ENCODE measurements around the gene ALOX5AP. TPM values are rescaled to one million over a fixed set of nuclear protein-coding genes. Genes with fewer than 3 reads are reported as not detected.
A peak's percentile ranks its signal among the peaks of the same experiment; 100 is the strongest.

Gene ALOX5AP
- total and polyA plus RNA-seq, 5 donors from 2014 or later: 80.4 to 544 (median 363) TPM

DNA sequence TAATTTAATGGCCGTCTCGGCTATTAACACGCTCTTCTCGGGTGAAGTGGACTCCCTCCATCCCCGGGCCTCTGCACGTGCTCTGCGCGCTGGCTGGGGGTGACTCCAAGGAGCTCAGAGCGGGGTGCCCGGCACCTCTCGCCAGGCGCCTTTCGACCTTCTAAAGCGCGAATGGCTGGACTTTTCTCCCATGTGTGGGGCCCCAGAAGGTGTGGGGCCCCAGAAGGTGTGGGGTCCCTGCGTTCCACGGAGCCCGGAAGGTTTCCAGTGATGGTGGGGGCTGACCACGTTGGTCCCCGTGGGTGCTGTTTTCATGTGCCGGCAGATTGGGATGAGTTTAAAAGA, 3.3 kb upstream of the ALOX5AP start:
- peaks cover 0 to 28% (median 13%) of the 10 kb centered on the region in 4 donors for H3K4me1 Mint-ChIP-seq
- H3K4me1 ChIP-seq (ENCODE audit: control insufficient read depth, insufficient read depth, low read length, poor library complexity, severe bottlenecking): peaks cover 23% of the 10 kb centered on the region
- no peaks in the 10 kb centered on the region for H3K36me3 ChIP-seq (ENCODE audit: control insufficient read depth, insufficient read depth, low read length)
- H3K4me3 ChIP-seq (ENCODE audit: low read depth, low read length): no peak overlapping the region
- H3K36me3 Mint-ChIP-seq: no peaks in the 10 kb centered on the region
- no peaks in the 10 kb centered on the region for H3K27me3 Mint-ChIP-seq
- peaks cover 0 to 1% (median 0%) of the 10 kb centered on the region in 7 donors for H3K9me3 Mint-ChIP-seq
- no peak overlapping the region for H3K27ac ChIP-seq (ENCODE audit: insufficient read depth, low read length, poor library complexity, severe bottlenecking)
- no peak for ATAC-seq (ENCODE audit: low read depth in 2 of 2)
- H3K27ac Mint-ChIP-seq: no peak overlapping the region
- H3K9me3 ChIP-seq (ENCODE audit: control insufficient read depth in 2 of 2, low read length in 2 of 2): no peaks in the 10 kb centered on the region
- H3K27me3 ChIP-seq (ENCODE audit: control insufficient read depth, insufficient read depth, low read length): no peaks in the 10 kb centered on the region
- DNase-seq: no peak
- H3K4me3 Mint-ChIP-seq: no peak overlapping the region

DNA sequence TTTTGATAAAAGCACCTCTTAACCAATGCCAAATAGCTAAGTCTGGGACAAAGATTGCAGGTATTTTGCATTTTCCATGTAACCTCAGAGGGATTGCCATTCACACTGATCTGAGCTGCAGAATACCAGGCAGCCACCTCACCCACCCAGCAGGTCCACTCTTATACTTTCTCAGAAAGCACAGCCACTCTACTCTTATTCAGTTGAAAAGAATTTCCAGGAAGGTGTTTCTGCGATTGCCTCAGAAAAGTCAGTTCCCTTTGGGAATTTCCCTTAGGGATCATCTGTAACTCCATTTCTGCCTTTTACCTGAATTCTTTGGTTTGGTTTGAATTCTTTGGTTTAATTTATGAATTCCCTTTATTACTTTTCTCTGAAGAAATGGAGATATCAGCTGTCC, 904 bp upstream of the ALOX5AP start:
- no peak for ATAC-seq (ENCODE audit: low read depth in 2 of 2)
- H3K4me3 Mint-ChIP-seq: peak overlapping the region; percentile 39 to 99 (median 66)
- peaks cover 0 to 1% (median 0%) of the 10 kb centered on the region in 7 donors for H3K9me3 Mint-ChIP-seq

DNA sequence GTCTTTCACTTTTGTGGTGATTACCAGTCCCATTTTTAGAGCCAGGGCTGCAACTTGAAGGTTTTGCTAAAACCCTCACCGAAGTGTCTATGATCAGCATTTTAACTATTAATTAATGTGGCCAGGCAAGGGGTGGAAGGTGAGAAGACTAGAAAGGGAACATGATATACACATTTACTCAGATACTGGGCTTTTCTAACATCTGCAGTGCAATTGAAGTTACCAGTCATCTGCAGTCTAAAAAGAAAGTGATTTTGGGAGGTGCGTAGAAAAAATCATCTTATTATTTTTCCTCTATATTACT, 481 bp downstream of the ALOX5AP start:
- Histone ChIP-seq H3K36me3 (ENCODE audit: control insufficient read depth, insufficient read depth, low read length) (no peaks in the 10 kb centered on the region), H3K4me3 (ENCODE audit: low read depth, low read length) (peak overlapping the region; percentile 93), H3K9me3 (ENCODE audit: control insufficient read depth in 2 of 2, low read length in 2 of 2) (no peaks in the 10 kb centered on the region), H3K27ac (ENCODE audit: insufficient read depth, low read length, poor library complexity, severe bottlenecking) (peak overlapping the region; percentile 70), H3K4me1 (ENCODE audit: control insufficient read depth, insufficient read depth, low read length, poor library complexity, severe bottlenecking) (peaks cover 61% of the 10 kb centered on the region), H3K27me3 (ENCODE audit: control insufficient read depth, insufficient read depth, low read length) (no peaks in the 10 kb centered on the region)
- H3K9me3 Mint-ChIP-seq: peaks cover 0 to 1% (median 0%) of the 10 kb centered on the region in 7 donors
- H3K4me1 Mint-ChIP-seq: peaks cover 9 to 65% (median 43%) of the 10 kb centered on the region in 4 donors
- DNase-seq: no peak
- peak overlapping the region; percentile 85 to 99 (median 97) for H3K4me3 Mint-ChIP-seq
- H3K36me3 Mint-ChIP-seq: no peaks in the 10 kb centered on the region
- no peak for ATAC-seq (ENCODE audit: low read depth in 2 of 2)
- H3K27ac Mint-ChIP-seq: peak overlapping the region; percentile 87 to 99 (median 96)
- peaks cover 4% of the 10 kb centered on the region for H3K27me3 Mint-ChIP-seq

More for the DNA sequence above, 904 bp upstream of the ALOX5AP start:
- Histone ChIP-seq H3K9me3 (ENCODE audit: control insufficient read depth in 2 of 2, low read length in 2 of 2) (no peaks in the 10 kb centered on the region), H3K4me3 (ENCODE audit: low read depth, low read length) (peak overlapping the region; percentile 93), H3K27ac (ENCODE audit: insufficient read depth, low read length, poor library complexity, severe bottlenecking) (no peak overlapping the region), H3K36me3 (ENCODE audit: control insufficient read depth, insufficient read depth, low read length) (no peaks in the 10 kb centered on the region), H3K27me3 (ENCODE audit: control insufficient read depth, insufficient read depth, low read length) (no peaks in the 10 kb centered on the region), H3K4me1 (ENCODE audit: control insufficient read depth, insufficient read depth, low read length, poor library complexity, severe bottlenecking) (peaks cover 47% of the 10 kb centered on the region)
- no peak for DNase-seq
- no peaks in the 10 kb centered on the region for H3K36me3 Mint-ChIP-seq
- H3K27ac Mint-ChIP-seq: peak overlapping the region; percentile 87 to 99 (median 96)
- H3K27me3 Mint-ChIP-seq: no peaks in the 10 kb centered on the region
- peaks cover 0 to 51% (median 33%) of the 10 kb centered on the region in 4 donors for H3K4me1 Mint-ChIP-seq

DNA sequence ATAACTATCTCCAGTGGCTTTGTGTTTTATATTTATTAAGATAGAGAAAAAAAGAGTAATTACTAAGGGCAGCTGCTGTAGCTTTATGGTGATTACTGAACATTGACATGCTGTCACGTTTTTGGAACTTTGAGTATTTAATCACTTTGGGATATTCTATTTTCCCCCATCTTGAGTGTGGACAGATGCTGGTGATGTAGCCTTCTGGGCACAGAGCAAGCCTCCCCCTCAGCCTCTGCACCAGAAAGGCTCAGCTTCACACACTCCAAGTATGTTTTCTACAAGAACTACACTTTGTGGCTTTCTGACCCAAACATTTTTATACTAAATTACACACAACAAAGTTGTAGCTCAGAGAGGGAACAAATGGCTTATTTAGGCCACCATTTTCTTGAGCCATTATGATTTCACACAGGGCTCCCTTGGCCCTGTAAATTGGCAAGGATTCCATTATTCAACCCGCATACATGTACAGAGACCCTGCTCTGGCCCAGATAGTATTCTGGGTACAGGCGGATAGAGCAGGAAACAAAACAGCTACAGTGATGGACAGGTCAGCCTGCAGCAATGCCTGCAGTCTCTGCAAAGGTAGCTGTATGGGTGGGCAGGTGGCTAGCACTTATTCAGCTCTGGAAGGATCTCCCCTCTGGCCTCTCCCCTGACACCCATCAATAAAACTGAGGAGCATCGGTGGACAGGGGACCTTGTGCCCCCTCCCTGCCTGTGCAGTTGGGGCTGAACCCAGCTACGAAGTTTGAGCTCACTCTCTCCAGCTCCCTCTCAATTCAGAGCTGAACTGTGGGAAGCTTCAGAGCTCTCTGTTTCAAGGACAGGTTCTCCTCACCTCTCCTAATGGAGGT, 1.3 kb downstream of the ALOX5AP start:
- no peak for ATAC-seq (ENCODE audit: low read depth in 2 of 2)
- Mint-ChIP-seq H3K9me3 (peaks cover 0 to 1% (median 0%) of the 10 kb centered on the region in 7 donors), H3K36me3 (no peaks in the 10 kb centered on the region), H3K27ac (peak overlapping the region; percentile 60 to 99 (median 87)), H3K4me3 (peak overlapping the region; percentile 85 to 99 (median 97)), H3K4me1 (peaks cover 9 to 68% (median 43%) of the 10 kb centered on the region in 4 donors), H3K27me3 (peaks cover 4% of the 10 kb centered on the region)
- Histone ChIP-seq H3K4me3 (ENCODE audit: low read depth, low read length) (peak overlapping the region; percentile 93), H3K36me3 (ENCODE audit: control insufficient read depth, insufficient read depth, low read length) (no peaks in the 10 kb centered on the region), H3K27me3 (ENCODE audit: control insufficient read depth, insufficient read depth, low read length) (no peaks in the 10 kb centered on the region), H3K4me1 (ENCODE audit: control insufficient read depth, insufficient read depth, low read length, poor library complexity, severe bottlenecking) (peaks cover 64% of the 10 kb centered on the region), H3K9me3 (ENCODE audit: control insufficient read depth in 2 of 2, low read length in 2 of 2) (no peaks in the 10 kb centered on the region), H3K27ac (ENCODE audit: insufficient read depth, low read length, poor library complexity, severe bottlenecking) (peak overlapping the region; percentile 84)
- DNase-seq: no peak

DNA sequence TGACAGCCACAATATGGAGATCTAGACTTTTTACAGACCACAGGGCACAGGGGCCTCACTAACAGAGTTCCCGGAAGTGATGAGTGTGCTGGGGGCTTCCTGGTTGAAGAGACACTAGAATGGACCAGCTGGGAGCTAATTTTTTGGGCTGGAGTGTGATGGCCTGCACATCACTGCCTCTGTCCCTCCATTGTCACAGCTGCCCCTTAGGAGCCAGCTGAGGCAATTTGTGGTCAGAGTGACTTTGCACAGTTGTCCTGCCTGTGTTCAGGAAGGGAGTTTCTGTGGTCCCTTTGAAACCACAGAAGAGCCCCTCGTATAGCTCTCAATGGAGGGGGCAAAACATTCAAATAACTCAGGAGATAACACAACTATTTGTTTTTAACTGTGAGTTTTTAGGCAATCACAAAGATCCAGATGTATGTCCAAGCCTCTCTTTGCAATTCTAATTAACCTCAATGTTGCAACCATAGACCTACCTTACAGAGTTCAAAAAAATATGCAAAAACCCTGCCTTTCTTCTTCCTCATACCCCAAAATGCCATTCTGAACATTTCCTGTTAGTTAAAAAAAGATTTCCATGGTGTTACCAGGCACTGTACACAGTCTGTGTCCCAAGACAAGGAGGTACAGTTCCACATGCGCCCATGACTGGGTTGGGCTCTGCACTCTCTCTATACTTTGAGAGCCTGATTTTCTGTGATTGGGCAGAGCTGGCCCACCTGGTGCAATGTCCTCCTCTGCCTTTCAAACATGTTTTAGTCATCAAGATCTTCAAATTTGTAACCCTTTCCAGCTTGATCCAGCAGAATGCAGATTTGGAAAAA, 2.4 kb downstream of the ALOX5AP start:
- Mint-ChIP-seq H3K4me3 (peak overlapping the region; percentile 85 to 99 (median 97)), H3K4me1 (peaks cover 9 to 69% (median 44%) of the 10 kb centered on the region in 4 donors), H3K27ac (peak overlapping the region; percentile 55 to 87 (median 69)), H3K36me3 (no peaks in the 10 kb centered on the region), H3K27me3 (peaks cover 4% of the 10 kb centered on the region), H3K9me3 (no peaks in the 10 kb centered on the region)
- ATAC-seq (ENCODE audit: low read depth in 2 of 2) (no peak), DNase-seq (no peak)
- no peaks in the 10 kb centered on the region for H3K27me3 ChIP-seq (ENCODE audit: control insufficient read depth, insufficient read depth, low read length)
- H3K4me3 ChIP-seq (ENCODE audit: low read depth, low read length): peak overlapping the region; percentile 93
- H3K36me3 ChIP-seq (ENCODE audit: control insufficient read depth, insufficient read depth, low read length): no peaks in the 10 kb centered on the region
- H3K4me1 ChIP-seq (ENCODE audit: control insufficient read depth, insufficient read depth, low read length, poor library complexity, severe bottlenecking): peaks cover 68% of the 10 kb centered on the region
- H3K9me3 ChIP-seq (ENCODE audit: control insufficient read depth in 2 of 2, low read length in 2 of 2): no peaks in the 10 kb centered on the region
- H3K27ac ChIP-seq (ENCODE audit: insufficient read depth, low read length, poor library complexity, severe bottlenecking): peak overlapping the region; percentile 84

DNA sequence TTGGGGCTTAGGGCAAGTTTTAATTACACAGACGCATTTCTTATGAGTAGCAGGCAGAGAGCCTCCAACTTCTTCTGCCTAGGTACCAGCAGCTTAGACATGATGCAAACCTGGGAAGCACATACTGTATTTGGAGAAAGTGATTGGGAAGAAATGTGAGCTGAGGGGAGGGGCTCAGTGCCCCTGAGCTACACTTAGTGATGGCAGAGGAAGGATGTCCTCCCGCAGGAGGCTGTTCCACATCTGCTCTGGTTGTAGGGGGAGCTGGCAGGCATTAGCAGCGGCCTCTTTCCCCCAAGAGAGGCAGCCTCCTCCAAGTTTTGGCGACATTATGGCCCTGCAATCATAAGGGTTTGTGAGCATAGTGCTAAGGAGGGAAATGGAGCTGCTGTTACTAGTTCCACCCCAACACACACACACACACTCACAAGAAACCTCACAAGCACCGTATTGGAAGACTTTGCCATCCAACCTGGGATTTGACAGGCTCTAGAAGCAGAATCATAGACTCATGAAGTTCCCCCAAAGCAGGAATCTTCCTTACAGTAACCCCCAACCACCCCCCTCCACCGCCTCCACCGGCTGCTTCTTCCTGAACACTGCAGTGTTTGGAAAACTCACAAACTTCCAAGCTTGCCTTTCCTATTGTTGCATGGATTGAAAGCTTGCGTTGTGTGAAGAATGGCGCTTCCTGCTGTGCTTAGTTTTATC, 3.3 kb downstream of the ALOX5AP start:
- H3K9me3 ChIP-seq (ENCODE audit: control insufficient read depth in 2 of 2, low read length in 2 of 2): no peaks in the 10 kb centered on the region
- Mint-ChIP-seq H3K36me3 (no peaks in the 10 kb centered on the region), H3K9me3 (no peaks in the 10 kb centered on the region), H3K4me3 (peak overlapping the region; percentile 63 to 99 (median 90)), H3K27ac (peak overlapping the region; percentile 63 to 88 (median 87)), H3K27me3 (peaks cover 4% of the 10 kb centered on the region), H3K4me1 (peaks cover 9 to 79% (median 53%) of the 10 kb centered on the region in 4 donors)
- DNase-seq: no peak
- H3K27ac ChIP-seq (ENCODE audit: insufficient read depth, low read length, poor library complexity, severe bottlenecking): peak overlapping the region; percentile 84
- peak overlapping the region; percentile 93 for H3K4me3 ChIP-seq (ENCODE audit: low read depth, low read length)
- ATAC-seq (ENCODE audit: low read depth in 2 of 2): no peak
- H3K4me1 ChIP-seq (ENCODE audit: control insufficient read depth, insufficient read depth, low read length, poor library complexity, severe bottlenecking): peaks cover 75% of the 10 kb centered on the region
- no peaks in the 10 kb centered on the region for H3K36me3 ChIP-seq (ENCODE audit: control insufficient read depth, insufficient read depth, low read length)
- no peaks in the 10 kb centered on the region for H3K27me3 ChIP-seq (ENCODE audit: control insufficient read depth, insufficient read depth, low read length)

DNA sequence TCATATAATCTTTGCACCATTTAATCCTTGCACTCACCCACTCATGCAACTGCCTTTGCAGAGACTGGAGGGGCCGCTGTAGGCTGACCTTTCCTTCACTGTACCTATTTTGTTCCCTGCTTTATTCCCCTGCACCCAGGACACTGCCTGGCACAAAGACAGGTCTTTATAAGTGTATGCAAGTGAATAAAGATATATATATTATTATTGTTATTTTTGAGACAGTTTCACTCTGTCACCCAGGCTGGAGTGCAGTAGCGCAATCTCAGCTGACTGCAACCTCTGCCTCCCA, 3.8 kb downstream of the ALOX5AP start:
- H3K4me1 Mint-ChIP-seq: peaks cover 9 to 82% (median 58%) of the 10 kb centered on the region in 4 donors
- H3K36me3 ChIP-seq (ENCODE audit: control insufficient read depth, insufficient read depth, low read length): no peaks in the 10 kb centered on the region
- no peaks in the 10 kb centered on the region for H3K9me3 Mint-ChIP-seq
- H3K27ac ChIP-seq (ENCODE audit: insufficient read depth, low read length, poor library complexity, severe bottlenecking): peak overlapping the region; percentile 84
- H3K4me3 Mint-ChIP-seq: peak overlapping the region; percentile 63 to 95 (median 88)
- H3K4me3 ChIP-seq (ENCODE audit: low read depth, low read length): peak overlapping the region; percentile 93
- peaks cover 4% of the 10 kb centered on the region for H3K27me3 Mint-ChIP-seq
- ATAC-seq (ENCODE audit: low read depth in 2 of 2): no peak
- peak overlapping the region; percentile 63 to 88 (median 83) for H3K27ac Mint-ChIP-seq
- peaks cover 80% of the 10 kb centered on the region for H3K4me1 ChIP-seq (ENCODE audit: control insufficient read depth, insufficient read depth, low read length, poor library complexity, severe bottlenecking)
- H3K27me3 ChIP-seq (ENCODE audit: control insufficient read depth, insufficient read depth, low read length): no peaks in the 10 kb centered on the region
- H3K36me3 Mint-ChIP-seq: peaks cover under 1% of the 10 kb centered on the region
- no peak for DNase-seq
- H3K9me3 ChIP-seq (ENCODE audit: control insufficient read depth in 2 of 2, low read length in 2 of 2): no peaks in the 10 kb centered on the region
